OCI-LY3 (cell line): ENCODE measurements around the gene VAV3.

ENCODE experiments used
- H2AFZ ChIP-seq: fragments of 200-600, 300-600 bp; shearing (Covaris generic); 2 replicates; pipeline ENCODE4 v1.6.0; 2014; ENCODE audit warnings: antibody characterized with exemption, low read depth, low read length
- H3K27ac ChIP-seq: fragments of 200-600, 300-600 bp; sonication (generic); 2 replicates; pipeline ENCODE4 v1.5.1; 2014; ENCODE audit warnings: mild to moderate bottlenecking, low read length, moderate library complexity, mixed read lengths
- H3K27me3 ChIP-seq: fragments of 200-600, 300-600 bp; sonication (generic); 2 replicates; pipeline ENCODE4 v1.6.1; 2014; ENCODE audit warnings: low read depth, low read length, mixed read lengths
- H3K36me3 ChIP-seq: fragments of 200-600, 300-600 bp; sonication (generic); replicated peaks from 2 replicates; pipeline ENCODE3; 2014; ENCODE audit warnings: low read depth, low read length, mixed read lengths
- H3K4me1 ChIP-seq: fragments of 300-600, 200-600 bp; sonication (generic); 2 replicates; pipeline ENCODE4 v1.6.1; 2014; ENCODE audit warnings: low read length, mixed read lengths
- H3K4me2 ChIP-seq: fragments of 200-600, 300-600 bp; sonication (generic); 2 replicates; pipeline ENCODE4 v1.6.1; 2014; ENCODE audit warnings: low read length, mixed read lengths
- H3K4me3 ChIP-seq: fragments of 300-600, 200-600 bp; sonication (generic); 2 replicates; pipeline ENCODE4 v1.5.1; 2014; ENCODE audit warnings: antibody characterized with exemption, mild to moderate bottlenecking, low read length, moderate library complexity
- H3K79me2 ChIP-seq: fragments of 300-600, 200-600 bp; shearing (Covaris generic); 2 replicates; pipeline ENCODE4 v1.6.1; 2014; ENCODE audit warnings: mild to moderate bottlenecking, low read length, mixed read lengths
- H3K9ac ChIP-seq: fragments of 300-600, 200-600 bp; shearing (Covaris generic); 2 replicates; pipeline ENCODE4 v1.6.0; 2014; ENCODE audit warnings: mild to moderate bottlenecking, low read length, moderate library complexity
- H3K9me3 ChIP-seq: fragments of 200-600, 300-600 bp; shearing (Covaris generic); 2 replicates; pipeline ENCODE4 v1.6.1; 2014; ENCODE audit warnings: low read length, mixed read lengths; ENCODE audit not compliant: insufficient read depth
- H4K20me1 ChIP-seq: fragments of 200-600, 300-600 bp; sonication (generic); 2 replicates; pipeline ENCODE4 v1.6.1; 2016; ENCODE audit warnings: low read length, mixed read lengths; ENCODE audit not compliant: insufficient read depth
- CTCF ChIP-seq: fragments of 200-600, 300-600 bp; sonication (generic); IDR thresholded peaks from 2 replicates; pipeline ENCODE4 v1.5.1; 2014; ENCODE audit warnings: antibody characterized with exemption, low read length, low read depth
- EZH2phosphoT487 ChIP-seq: fragments of 200-600 bp; shearing (Covaris generic); IDR thresholded peaks from 2 replicates; pipeline ENCODE4 v1.6.1; 2018; ENCODE audit warnings: antibody characterized with exemption, mixed run types, low read depth

VAV3 gene

GRCh38 chr1:107544285-107544684, 420.7 kb downstream of the VAV3 start:
- Histone ChIP-seq H3K4me1 (peaks cover 7% of the 10 kb centered on the region), H3K27ac (no peak overlapping the region), H4K20me1 (no peaks in the 10 kb centered on the region), H3K79me2 (no peaks in the 10 kb centered on the region), H3K27me3 (no peaks in the 10 kb centered on the region), H3K9ac (no peak overlapping the region), H2AFZ (no peak overlapping the region), H3K4me3 (no peak overlapping the region), H3K4me2 (no peak overlapping the region), H3K9me3 (no peaks in the 10 kb centered on the region), H3K36me3 (no peaks in the 10 kb centered on the region)
- TF ChIP-seq EZH2phosphoT487: no peak
- TF ChIP-seq CTCF: no peak

GRCh38 chr1:107541412-107541811, 423.6 kb downstream of the VAV3 start:
- H2AFZ ChIP-seq: no peak overlapping the region
- H3K9ac ChIP-seq: no peak overlapping the region
- TF ChIP-seq CTCF: no peak
- no peak for TF ChIP-seq EZH2phosphoT487

GRCh38 chr1:107538502-107538901, 426.5 kb downstream of the VAV3 start:
- H3K4me3 ChIP-seq: no peak overlapping the region
- H3K27ac ChIP-seq: no peak overlapping the region
- H4K20me1 ChIP-seq: no peaks in the 10 kb centered on the region
- H3K4me1 ChIP-seq: peaks cover 20% of the 10 kb centered on the region
- no peak overlapping the region for H3K9ac ChIP-seq
- H2AFZ ChIP-seq: no peak overlapping the region
- no peak overlapping the region for H3K4me2 ChIP-seq
- H3K27me3 ChIP-seq: no peaks in the 10 kb centered on the region
- no peaks in the 10 kb centered on the region for H3K79me2 ChIP-seq
- no peaks in the 10 kb centered on the region for H3K9me3 ChIP-seq
- H3K36me3 ChIP-seq: no peaks in the 10 kb centered on the region
- TF ChIP-seq CTCF (no peak), EZH2phosphoT487 (no peak)

More at GRCh38 chr1:107541412-107541811, 423.6 kb downstream of the VAV3 start:
- H3K4me3 ChIP-seq: no peak overlapping the region
- no peak overlapping the region for H3K4me2 ChIP-seq
- peaks cover 6% of the 10 kb centered on the region for H3K4me1 ChIP-seq
- no peaks in the 10 kb centered on the region for H4K20me1 ChIP-seq
- no peaks in the 10 kb centered on the region for H3K36me3 ChIP-seq
- no peak overlapping the region for H3K27ac ChIP-seq
- H3K79me2 ChIP-seq: no peaks in the 10 kb centered on the region
- no peaks in the 10 kb centered on the region for H3K9me3 ChIP-seq
- H3K27me3 ChIP-seq: no peaks in the 10 kb centered on the region

GRCh38 chr1:107536266-107536665, 428.7 kb downstream of the VAV3 start:
- Histone ChIP-seq H3K9me3 (no peaks in the 10 kb centered on the region), H3K4me3 (no peak overlapping the region), H3K36me3 (no peaks in the 10 kb centered on the region), H3K4me2 (peak overlapping the region; percentile 62), H3K79me2 (no peaks in the 10 kb centered on the region), H3K27ac (peak overlapping the region; percentile 34), H2AFZ (no peak overlapping the region), H4K20me1 (no peaks in the 10 kb centered on the region), H3K9ac (no peak overlapping the region), H3K27me3 (no peaks in the 10 kb centered on the region), H3K4me1 (peaks cover 20% of the 10 kb centered on the region)
- TF ChIP-seq CTCF (no peak), EZH2phosphoT487 (no peak)
